Aorta (tissue), 5 donors: ENCODE data around the gene OR7G2. TPM values are rescaled to one million over a fixed set of nuclear protein-coding genes. Genes with fewer than 3 reads are reported as not detected.

Experiments
- ATAC-seq: fragments of 200-7000 bp; cut with Tn5 transposase; one replicate; pipeline ENCODE4 v1.9.1; 2022; ENCODE audit warnings: moderate library complexity; ENCODE audit not compliant: low FRiP score
- DNase-seq, 2 donors: peaks; one replicate each; pipeline ENCODE4 v3.0.0-alpha.2; 2020
- H3K27ac ChIP-seq, 2 donors: one replicate each; pipeline ENCODE4 v1.5.1; 2013; ENCODE audit warnings: low read length in 2 of 2, mild to moderate bottlenecking in 2 of 2, moderate library complexity in 2 of 2, control low read depth in 1 of 2, inconsistent platforms in 1 of 2, low read depth in 1 of 2
- H3K27me3 ChIP-seq, 2 donors: one replicate each; pipeline ENCODE4 v1.6.1; 2013; ENCODE audit warnings: control low read depth in 1 of 2, low read length in 1 of 2, mild to moderate bottlenecking in 1 of 2, moderate library complexity in 1 of 2; ENCODE audit not compliant: insufficient read depth in 2 of 2, control insufficient read depth in 1 of 2
- H3K36me3 ChIP-seq, 2 donors: one replicate each; pipeline ENCODE4 v1.6.1; 2013; ENCODE audit warnings: control low read depth in 1 of 2, low read length in 1 of 2, mild to moderate bottlenecking in 1 of 2; ENCODE audit not compliant: insufficient read depth in 2 of 2, control insufficient read depth in 1 of 2
- H3K4me1 ChIP-seq, 2 donors: one replicate each; pipeline ENCODE4 v1.6.1; 2013; ENCODE audit warnings: low read length in 2 of 2, control low read depth in 1 of 2, mild to moderate bottlenecking in 1 of 2, moderate library complexity in 1 of 2; ENCODE audit not compliant: insufficient read depth in 2 of 2, control insufficient read depth in 1 of 2
- H3K4me3 ChIP-seq, 2 donors: one replicate each; pipeline ENCODE4 v1.5.1; 2013; ENCODE audit warnings: low read length in 2 of 2, control low read depth in 1 of 2, mild to moderate bottlenecking in 1 of 2
- H3K9me3 ChIP-seq: one replicate; pipeline ENCODE4 v1.6.1; 2013; ENCODE audit warnings: mild to moderate bottlenecking, low read length; ENCODE audit not compliant: control insufficient read depth
- WGBS, 2 donors: extraction: QIAGEN DNeasy Blood & Tissue Kit; methylation state at CpG; one replicate each; pipeline ENCODE4 v1.1.7; 2013; 5-methylcytosine and 5-hydroxymethylcytosine counted together
- intact Hi-C, 2 donors: fragments of 100-400 bp; cut with DNase I; formaldehyde crosslinking; loops; one replicate each; pipeline versions ENCODE4 v1.14.2 to v1.15.0; 2022
- polyA plus RNA-seq, 2 donors: library from polyadenylated mRNA; stranded (reverse); fragments of 200-250 nt; gene quantifications; one replicate each; pipeline ENCODE4 v1.2.3, GENCODE V29; 2013
- total RNA-seq, 2 donors: library from RNA; stranded (reverse); fragmentation: NEBNext Ultra II Directional; extraction: Animal tissue kit (Norgen Biotek cat#: 25700); gene quantifications; one replicate each; pipeline ENCODE4 v1.2.1, GENCODE V29; 2021
- donor health status: healthy with polysubstance abuse.
- donor health status: Bipolar disorder and iron deficiency.
- donor health status: DM: no; HTN: no; CAD: no.
- donor health status: DM: no; HTN: no; CAD: no.
- donor health status: DM: yes; HTN: yes; CAD: no.

Gene OR7G2
- total and polyA plus RNA-seq, 4 donors, result not detected

- Histone ChIP-seq H3K9me3 (no peaks in the 10 kb centered on the region), H3K27ac (peak within 1 kb of the TSS; percentile 6 to 15), H3K36me3 (no peaks in the 10 kb centered on the region), H3K4me1 (peaks cover 0 to 2% of the 10 kb centered on the region in 2 donors), H3K27me3 (no peaks in the 10 kb centered on the region), H3K4me3 (peak within 1 kb of the TSS; percentile 59 to 79)
- peak; percentile 98 for ATAC-seq
- WGBS, 2 donors, result 0 to 1% methylated on average over 43 of the region's 43 CpGs
- intact Hi-C loops, result loop anchor here (5.0 to 10.0 kb wide), 2 partner anchors 308 to 654 kb away; partner anchors contain the start of genes MBD3L1 (in 1 of the 2) and ZNF558 (in 1 of the 2)
- DNase-seq, result peak; percentile 94 to 96
These were observed 33.0 kb upstream of the OR7G2 start, which contains the start of gene ZNF317 for GRCh38 chr19:9140159-9140874. TSS of gene ZNF317 (plus strand) at chr19:9140397. CDS start at chr19:9156017, 15,620 bp downstream.

DNA sequence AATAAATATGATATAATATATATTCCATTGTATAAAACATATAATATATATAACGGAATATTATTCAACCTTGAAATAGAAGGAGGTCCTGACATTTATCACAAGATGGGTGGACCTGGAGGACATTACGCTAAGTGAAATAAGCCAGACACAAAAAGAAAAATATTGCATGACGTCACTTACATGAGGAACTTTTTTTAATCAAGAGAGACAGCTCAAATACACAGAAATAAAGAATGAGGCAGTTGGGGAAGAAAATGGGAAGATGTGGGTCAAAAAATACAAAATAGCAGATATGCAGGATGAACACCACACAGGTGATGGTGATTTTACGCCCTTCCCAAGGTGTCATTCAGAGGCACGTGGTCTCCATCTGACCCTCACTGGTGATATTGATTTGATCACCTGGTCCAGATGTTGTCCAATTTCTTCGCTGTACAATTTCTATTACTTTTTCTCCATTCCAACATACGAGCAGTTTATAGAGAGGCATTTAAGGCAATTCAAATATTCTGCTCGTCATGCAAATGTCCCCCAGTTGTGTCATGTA, 32.4 kb upstream of the OR7G2 start:
- no peaks in the 10 kb centered on the region for H3K27me3 ChIP-seq
- intact Hi-C loops, result loop anchor here (5.0 to 10.0 kb wide), 2 partner anchors 307 to 655 kb away; partner anchors contain the start of genes MBD3L1 (in 1 of the 2) and ZNF558 (in 1 of the 2)
- H3K4me3 ChIP-seq, result peak overlapping the region; percentile 59 to 79
- WGBS, 2 donors, result 16 to 22% methylated on average over 8 of the region's 8 CpGs
- no peaks in the 10 kb centered on the region for H3K9me3 ChIP-seq
- no peaks in the 10 kb centered on the region for H3K36me3 ChIP-seq
- DNase-seq (no peak), ATAC-seq (peak; percentile 39)
- no peak overlapping the region for H3K27ac ChIP-seq
- peaks cover 0 to 2% of the 10 kb centered on the region in 2 donors for H3K4me1 ChIP-seq

- no peak overlapping the region for H3K4me3 ChIP-seq
- WGBS, 2 donors, result 54% methylated on average over 5 of the region's 5 CpGs
These were observed 25.1 kb upstream of the OR7G2 start for GRCh38 chr19:9132422-9132821.

GRCh38 chr19:9130965-9131364, 23.7 kb upstream of the OR7G2 start:
- H3K36me3 ChIP-seq, result no peaks in the 10 kb centered on the region
- ATAC-seq (no peak), DNase-seq (no peak)
- no peaks in the 10 kb centered on the region for H3K27me3 ChIP-seq
- H3K27ac ChIP-seq, result no peak overlapping the region
- WGBS, 2 donors, result 51 to 52% methylated on average over 1 of the region's 1 CpG
- intact Hi-C loops, result no loop called here
- H3K9me3 ChIP-seq, result peaks cover 1% of the 10 kb centered on the region
- no peak overlapping the region for H3K4me3 ChIP-seq
- H3K4me1 ChIP-seq, result no peaks in the 10 kb centered on the region

More at GRCh38 chr19:9132422-9132821, 25.1 kb upstream of the OR7G2 start:
- DNase-seq, result no peak
- peaks cover 1% of the 10 kb centered on the region for H3K9me3 ChIP-seq
- no peaks in the 10 kb centered on the region for H3K27me3 ChIP-seq
- H3K27ac ChIP-seq, result no peak overlapping the region
- H3K4me1 ChIP-seq, result no peaks in the 10 kb centered on the region
- no peaks in the 10 kb centered on the region for H3K36me3 ChIP-seq
- no peak for ATAC-seq
- intact Hi-C loops, result no loop called here

GRCh38 chr19:9128171-9128570, 20.9 kb upstream of the OR7G2 start:
- DNase-seq (no peak), ATAC-seq (no peak)
- intact Hi-C loops, result no loop called here
- Histone ChIP-seq H3K4me3 (no peak overlapping the region), H3K27ac (no peak overlapping the region), H3K27me3 (no peaks in the 10 kb centered on the region), H3K4me1 (no peaks in the 10 kb centered on the region), H3K36me3 (no peaks in the 10 kb centered on the region), H3K9me3 (no peaks in the 10 kb centered on the region)
- WGBS, 2 donors, result 57 to 64% methylated on average over 3 of the region's 3 CpGs

GRCh38 chr19:9126900-9127405, 19.7 kb upstream of the OR7G2 start, which contains the start of gene OR7G3:
TSS of gene OR7G3 (minus strand) at chr19:9126950. CDS start at chr19:9126950, 0 bp downstream.
- no peaks in the 10 kb centered on the region for H3K27me3 ChIP-seq
- 79 to 84% methylated on average over 1 of the region's 1 CpG for WGBS, 2 donors
- H3K4me3 ChIP-seq, result no peak within 1 kb of the TSS
- no peak for DNase-seq
- no peaks in the 10 kb centered on the region for H3K4me1 ChIP-seq
- no peaks in the 10 kb centered on the region for H3K36me3 ChIP-seq
- H3K27ac ChIP-seq, result no peak within 1 kb of the TSS
- H3K9me3 ChIP-seq, result peaks cover 2% of the 10 kb centered on the region
- intact Hi-C loops, result no loop called here
- ATAC-seq, result no peak

- H3K9me3 ChIP-seq, result no peaks in the 10 kb centered on the region
- no peak for ATAC-seq
- H3K36me3 ChIP-seq, result no peaks in the 10 kb centered on the region
- WGBS, 2 donors, result 50 to 57% methylated on average over 5 of the region's 5 CpGs
- no peak for DNase-seq
- no peaks in the 10 kb centered on the region for H3K4me1 ChIP-seq
- H3K4me3 ChIP-seq, result no peak overlapping the region
- H3K27me3 ChIP-seq, result no peaks in the 10 kb centered on the region
- intact Hi-C loops, result no loop called here
- no peak overlapping the region for H3K27ac ChIP-seq
These were observed 9.3 kb upstream of the OR7G2 start for GRCh38 chr19:9116547-9116946.

GRCh38 chr19:9115307-9115813, 8.1 kb upstream of the OR7G2 start, which contains the start of gene OR7G1:
TSS of gene OR7G1 (minus strand) at chr19:9115763. CDS start at chr19:9115763, 0 bp downstream.
- intact Hi-C loops, result no loop called here
- WGBS, 2 donors, result 70 to 73% methylated on average over 2 of the region's 2 CpGs
- no peak for DNase-seq

More at GRCh38 chr19:9115307-9115813, 8.1 kb upstream of the OR7G2 start, which contains the start of gene OR7G1:
- ATAC-seq, result no peak
- Histone ChIP-seq H3K4me1 (no peaks in the 10 kb centered on the region), H3K27me3 (no peaks in the 10 kb centered on the region), H3K4me3 (no peak within 1 kb of the TSS), H3K36me3 (no peaks in the 10 kb centered on the region), H3K9me3 (no peaks in the 10 kb centered on the region), H3K27ac (no peak within 1 kb of the TSS)
